GM19043 (cell line): Measurements from ENCODE around the gene GLIPR1L2.
"Not testable (repeated sequence)": the region's sequence is repeated elsewhere in the genome, so short reads cannot be mapped to it uniquely, and the experiment has no call there.

Experiments
- ATAC-seq: cut with Tn5 transposase; IDR thresholded peaks from one replicate; pipeline ENCODE4 v1.9.1; 2021; ENCODE audit warnings: low read depth; ENCODE audit not compliant: unreplicated experiment

The GLIPR1L2 gene

GRCh38 chr12:75428767-75429166, 37.9 kb downstream of the GLIPR1L2 start:
- ATAC-seq, result no peak

GRCh38 chr12:75432924-75433323, 42.0 kb downstream of the GLIPR1L2 start:
- no peak for ATAC-seq

- ATAC-seq, result no peak
These were observed 46.7 kb downstream of the GLIPR1L2 start for GRCh38 chr12:75437564-75437963.

- no peak for ATAC-seq
These were observed 47.3 kb downstream of the GLIPR1L2 start for GRCh38 chr12:75438059-75438754.

- ATAC-seq, result no peak
These were observed 48.2 kb downstream of the GLIPR1L2 start for GRCh38 chr12:75439048-75439447.

- no peak for ATAC-seq
These were observed 49.0 kb downstream of the GLIPR1L2 start for GRCh38 chr12:75439930-75440329.

GRCh38 chr12:75441687-75442449, 51.0 kb downstream of the GLIPR1L2 start:
- not testable (repeated sequence) for ATAC-seq

- ATAC-seq, result not testable (repeated sequence)
These were observed 51.6 kb downstream of the GLIPR1L2 start for GRCh38 chr12:75442454-75442853.

- ATAC-seq, result no peak
These were observed 52.8 kb downstream of the GLIPR1L2 start for GRCh38 chr12:75443709-75444108.

GRCh38 chr12:75444429-75445136, 53.7 kb downstream of the GLIPR1L2 start:
- no peak for ATAC-seq

GRCh38 chr12:75445137-75445507, 54.2 kb downstream of the GLIPR1L2 start:
- ATAC-seq, result not testable (repeated sequence)

- no peak for ATAC-seq
These were observed 56.0 kb downstream of the GLIPR1L2 start for GRCh38 chr12:75446857-75447256.

GRCh38 chr12:75447691-75448393, 57.0 kb downstream of the GLIPR1L2 start:
- no peak for ATAC-seq

- no peak for ATAC-seq
These were observed 61.9 kb downstream of the GLIPR1L2 start for GRCh38 chr12:75452675-75453330.

- no peak for ATAC-seq
These were observed 65.0 kb downstream of the GLIPR1L2 start for GRCh38 chr12:75455839-75456238.

- no peak for ATAC-seq
These were observed 66.3 kb downstream of the GLIPR1L2 start for GRCh38 chr12:75457191-75457590.

- not testable (repeated sequence) for ATAC-seq
These were observed 67.0 kb downstream of the GLIPR1L2 start for GRCh38 chr12:75457866-75458265.

GRCh38 chr12:75459755-75460154, 68.9 kb downstream of the GLIPR1L2 start:
- ATAC-seq, result no peak

GRCh38 chr12:75460204-75460603, 69.3 kb downstream of the GLIPR1L2 start:
- ATAC-seq, result no peak
